COLO668 (cell line): ENCODE results near the gene FTO.
"Not testable (repeated sequence)": the region's sequence is repeated elsewhere in the genome, so short reads cannot be mapped to it uniquely, and the experiment has no call there.

Experiments
- DNase-seq: peaks from one replicate; lab custom pipeline; 2025; ENCODE audit not compliant: unreplicated experiment; lab: John Stamatoyannopoulos, UW

FTO gene

GRCh38 chr16:53703590-53704444 lies at the start of gene FTO, which contains the start of gene RPGRIP1L:
TSS of gene FTO (plus strand) at chr16:53704156.
TSS of gene RPGRIP1L (minus strand) at chr16:53703859. CDS start at chr16:53700723, 3,136 bp downstream.
- peak; percentile 98 for DNase-seq

- DNase-seq = no peak
These were observed 49.0 kb upstream of the FTO start for GRCh38 chr16:53654946-53655345.

GRCh38 chr16:53662072-53662471 lies 41.9 kb upstream of the FTO start:
- DNase-seq = no peak

DNA sequence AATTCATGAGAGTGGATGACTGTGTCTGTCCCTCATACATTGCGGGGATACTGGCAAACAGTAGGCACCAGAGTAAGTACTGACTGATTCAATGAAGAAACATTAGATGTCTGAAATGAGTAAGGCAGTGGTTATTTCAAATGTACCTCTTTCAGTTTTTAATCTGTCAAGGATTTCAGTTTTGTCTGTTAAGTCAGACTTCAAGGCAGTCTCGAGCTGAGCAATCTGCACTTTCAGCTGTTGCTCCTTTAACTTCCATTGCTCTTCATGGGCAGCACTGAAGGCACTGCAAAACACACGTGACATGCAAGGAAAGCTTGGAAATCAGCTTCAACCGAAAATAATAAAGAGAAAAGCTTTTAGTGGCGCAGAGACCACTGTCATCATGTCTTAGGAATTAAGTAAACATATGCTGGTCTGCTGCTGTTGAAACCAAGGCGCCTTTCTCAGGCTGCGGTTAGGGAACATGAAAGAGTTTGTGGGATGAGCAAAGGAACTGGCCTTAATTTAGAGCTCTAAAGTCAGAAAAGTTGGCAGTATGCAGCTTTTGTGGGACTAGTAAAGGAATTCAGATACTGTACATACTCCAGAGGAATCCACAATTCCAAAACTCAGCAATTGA lies 39.1 kb upstream of the FTO start:
- no peak for DNase-seq

- DNase-seq = no peak
These were observed 37.1 kb upstream of the FTO start for GRCh38 chr16:53666786-53667415.

DNA sequence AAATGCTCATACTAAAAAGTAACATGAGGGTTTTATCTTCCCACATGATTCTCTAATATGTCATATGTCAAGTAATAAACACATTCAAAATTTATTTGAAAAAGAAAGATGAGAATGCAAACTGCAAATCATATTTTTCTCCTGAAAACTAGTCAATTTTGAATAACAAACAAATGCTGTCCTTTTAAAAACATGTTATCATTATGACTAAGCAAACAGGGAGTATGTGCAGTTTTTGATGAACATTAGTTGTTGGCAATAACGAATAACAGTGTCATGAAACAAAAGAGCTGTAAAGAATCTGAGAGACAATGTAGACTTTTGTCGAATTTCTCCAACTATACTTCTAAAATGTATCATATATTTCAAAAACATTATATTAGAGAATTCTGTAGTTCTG lies 35.1 kb upstream of the FTO start:
- no peak for DNase-seq

- no peak for DNase-seq
These were observed 31.5 kb upstream of the FTO start for GRCh38 chr16:53672461-53672860.

GRCh38 chr16:53673189-53673588 lies 30.8 kb upstream of the FTO start:
- no peak for DNase-seq

GRCh38 chr16:53678155-53678554 lies 25.8 kb upstream of the FTO start:
- DNase-seq = no peak

- no peak for DNase-seq
These were observed 25.1 kb upstream of the FTO start for GRCh38 chr16:53678756-53679343.

- DNase-seq = no peak
These were observed 23.2 kb upstream of the FTO start for GRCh38 chr16:53680756-53681155.

- DNase-seq = no peak
These were observed 22.6 kb upstream of the FTO start for GRCh38 chr16:53681354-53681753.

- not testable (repeated sequence) for DNase-seq
These were observed 18.6 kb upstream of the FTO start for GRCh38 chr16:53685334-53685733.

GRCh38 chr16:53686710-53687109 lies 17.2 kb upstream of the FTO start:
- no peak for DNase-seq

DNA sequence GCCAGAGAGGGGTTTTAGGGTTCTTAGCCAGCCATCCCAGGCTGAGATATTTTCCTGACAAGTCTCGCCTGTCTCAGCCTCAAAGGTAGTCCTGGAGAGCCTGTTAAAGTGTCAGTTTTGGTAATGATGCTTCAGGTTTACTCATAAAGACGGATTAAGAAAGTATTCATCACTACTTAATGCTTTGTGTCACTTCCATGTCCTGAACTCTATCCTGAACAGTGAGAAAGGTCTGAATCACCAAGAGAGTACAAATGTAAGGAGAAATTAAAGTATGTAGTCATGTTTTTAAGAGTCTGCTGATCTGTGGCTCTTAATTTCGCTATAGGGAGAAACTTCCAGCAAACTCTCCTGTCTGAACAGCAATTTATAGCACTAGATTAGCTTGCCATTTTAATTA lies 14.3 kb upstream of the FTO start:
- no peak for DNase-seq

DNA sequence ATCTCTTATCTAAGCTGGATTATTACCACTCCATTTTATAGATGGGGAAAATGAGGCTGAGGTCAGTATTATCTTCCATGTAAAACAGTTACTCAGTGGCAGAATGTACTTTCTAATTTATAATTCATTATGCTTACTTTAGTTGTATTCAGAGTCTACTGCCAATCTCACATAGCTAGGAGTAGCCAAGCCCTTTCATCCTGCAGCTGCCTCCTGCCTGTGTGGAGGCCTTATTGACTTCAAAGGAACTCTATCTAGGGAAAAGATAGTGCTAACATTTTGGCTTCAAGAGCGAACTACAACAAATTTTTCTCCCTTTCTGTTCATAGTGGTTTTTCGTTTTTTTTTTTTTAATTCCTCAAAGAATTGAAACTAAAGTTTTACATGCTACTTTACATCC lies 13.2 kb upstream of the FTO start:
- no peak for DNase-seq

- DNase-seq = no peak
These were observed 11.8 kb upstream of the FTO start for GRCh38 chr16:53692146-53692545.

DNA sequence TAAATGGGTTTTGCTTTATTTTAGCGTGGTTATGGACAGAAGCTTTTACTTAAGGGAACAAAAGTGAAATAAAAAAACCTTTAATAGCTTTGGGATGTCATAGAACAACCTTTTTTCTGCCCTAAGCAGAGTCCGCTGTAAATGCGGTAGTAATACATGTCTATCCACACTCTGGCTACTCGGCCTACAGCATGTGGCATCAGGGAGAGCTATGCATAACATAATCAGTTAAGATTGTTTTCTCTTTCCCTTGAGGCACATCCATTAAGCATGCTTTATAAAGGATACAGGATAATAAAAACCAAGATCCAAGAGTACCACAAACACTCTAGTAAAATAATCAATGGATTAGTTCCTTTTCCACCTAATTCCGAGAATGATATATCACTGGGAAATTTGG lies 10.6 kb upstream of the FTO start:
- no peak for DNase-seq

- no peak for DNase-seq
These were observed 8.9 kb upstream of the FTO start for GRCh38 chr16:53695070-53695469.

DNA sequence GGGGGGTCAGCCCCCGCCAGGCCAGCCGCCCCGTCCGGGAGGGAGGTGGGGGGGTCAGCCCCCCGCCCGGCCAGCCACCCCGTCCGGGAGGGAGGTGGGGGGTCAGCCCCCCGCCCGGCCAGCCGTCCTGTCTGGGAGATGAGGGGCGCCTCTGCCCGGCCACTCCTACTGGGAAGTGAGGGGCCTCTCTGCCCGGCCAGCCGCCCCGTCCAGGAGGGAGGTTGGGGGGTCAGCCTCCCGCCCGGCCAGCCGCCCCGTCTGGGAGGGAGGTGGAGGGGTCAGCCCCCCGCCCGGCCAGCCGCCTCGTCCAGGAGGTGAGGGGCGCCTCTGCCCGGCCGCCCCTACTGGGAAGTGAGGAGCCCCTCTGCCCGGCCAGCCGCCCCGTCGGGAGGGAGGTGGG lies 5.7 kb upstream of the FTO start:
- not testable (repeated sequence) for DNase-seq

GRCh38 chr16:53704445-53704813 lies 473 bp downstream of the FTO start:
- no peak for DNase-seq

GRCh38 chr16:53707671-53708070 lies 3.7 kb downstream of the FTO start:
- no peak for DNase-seq
